Activated T-cell treated with anti-CD3 and anti-CD28 coated beads, Interleukin-2, amount 50 U/mL, for 72 hours (primary cell): Measurements from ENCODE around the gene CLDN4. TPM values are rescaled to one million over a fixed set of nuclear protein-coding genes. Genes with fewer than 3 reads are reported as not detected.
"Not testable (repeated sequence)": the region's sequence is repeated elsewhere in the genome, so short reads cannot be mapped to it uniquely, and the experiment has no call there.

Source experiments
- ATAC-seq, 2 donors: fragments of 150-1000 bp; cut with Tn5 transposase; replicated peaks in 1 of 2; 2 replicates each; pipeline ENCODE4 v1.10.0; 2021; ENCODE audit warnings: moderate library complexity in 2 of 2, mild to moderate bottlenecking in 1 of 2
- DNase-seq, 2 donors: peaks; one replicate each; pipeline ENCODE4 v3.0.0; 2021 to 2022; ENCODE audit warnings: mixed read lengths in 1 of 2
- H3K27ac Mint-ChIP-seq: one replicate; pipeline ENCODE4 v1.8.0; 2022; ENCODE audit warnings: mild to moderate bottlenecking, moderate library complexity, mixed read lengths
- H3K27me3 Mint-ChIP-seq: one replicate; pipeline ENCODE4 v1.8.0; 2022; ENCODE audit warnings: low read depth, mixed read lengths
- H3K36me3 Mint-ChIP-seq, 2 donors: one replicate each; pipeline ENCODE4 v1.8.0; 2022; ENCODE audit warnings: mixed read lengths in 2 of 2, mild to moderate bottlenecking in 1 of 2; ENCODE audit not compliant: insufficient read depth in 2 of 2
- H3K4me1 Mint-ChIP-seq: one replicate; pipeline ENCODE4 v1.8.0; 2022; ENCODE audit warnings: low read depth, mixed read lengths
- H3K4me3 Mint-ChIP-seq, 2 donors: one replicate each; pipeline ENCODE4 v1.8.0; 2022; ENCODE audit warnings: mild to moderate bottlenecking in 2 of 2, mixed read lengths in 2 of 2, moderate library complexity in 2 of 2
- H3K9me3 Mint-ChIP-seq, 2 donors: one replicate each; pipeline ENCODE4 v1.8.0; 2022; ENCODE audit warnings: mixed read lengths in 2 of 2
- total RNA-seq, 2 donors: library from RNA; stranded (reverse); gene quantifications; one replicate each; pipeline ENCODE4 v1.2.3, GENCODE V29; 2022

The CLDN4 gene
- total RNA-seq, 2 donors from 2014 or later = 0.34 to 0.53 TPM

- peaks cover 6% of the 10 kb centered on the region for H3K27me3 Mint-ChIP-seq
- DNase-seq = no peak
- peak overlapping the region in 1 of 2 donors; percentile 60 for H3K4me3 Mint-ChIP-seq
- no peaks in the 10 kb centered on the region for H3K4me1 Mint-ChIP-seq
- H3K36me3 Mint-ChIP-seq = no peaks in the 10 kb centered on the region
- no peak overlapping the region for H3K27ac Mint-ChIP-seq
- no peak for ATAC-seq
- H3K9me3 Mint-ChIP-seq = no peaks in the 10 kb centered on the region
Measured at GRCh38 chr7:73840715-73841379, 10.1 kb downstream of the CLDN4 start.

GRCh38 chr7:73841689-73842066, 10.9 kb downstream of the CLDN4 start:
- Mint-ChIP-seq H3K27ac (no peak overlapping the region), H3K9me3 (no peaks in the 10 kb centered on the region)
- DNase-seq = no peak

GRCh38 chr7:73842067-73842976, 11.5 kb downstream of the CLDN4 start, which contains the start of gene METTL27:
Gene METTL27, minus strand, starts transcription at chr7:73842516. Its CDS starts 376 bp downstream, at chr7:73842140.
- H3K4me3 Mint-ChIP-seq = peak within 1 kb of the TSS; percentile 85 to 91
- H3K9me3 Mint-ChIP-seq = no peaks in the 10 kb centered on the region
- no peaks in the 10 kb centered on the region for H3K4me1 Mint-ChIP-seq
- ATAC-seq (peak; percentile 98 to 99), DNase-seq (peak; percentile 91 to 94)
- H3K36me3 Mint-ChIP-seq = no peaks in the 10 kb centered on the region
- no peak within 1 kb of the TSS for H3K27ac Mint-ChIP-seq
- peaks cover 6% of the 10 kb centered on the region for H3K27me3 Mint-ChIP-seq

More at GRCh38 chr7:73841689-73842066, 10.9 kb downstream of the CLDN4 start:
- Mint-ChIP-seq H3K4me1 (no peaks in the 10 kb centered on the region), H3K27me3 (peaks cover 6% of the 10 kb centered on the region), H3K4me3 (peak overlapping the region; percentile 85 to 91), H3K36me3 (no peaks in the 10 kb centered on the region)
- no peak for ATAC-seq

GRCh38 chr7:73844131-73844547, 13.3 kb downstream of the CLDN4 start:
- H3K4me3 Mint-ChIP-seq = peak overlapping the region in 1 of 2 donors; percentile 19
- no peaks in the 10 kb centered on the region for H3K36me3 Mint-ChIP-seq

GRCh38 chr7:73844848-73845460, 14.2 kb downstream of the CLDN4 start:
- Mint-ChIP-seq H3K4me3 (no peak overlapping the region), H3K27ac (no peak overlapping the region), H3K9me3 (no peaks in the 10 kb centered on the region), H3K36me3 (no peaks in the 10 kb centered on the region), H3K4me1 (peaks cover 9% of the 10 kb centered on the region), H3K27me3 (peaks cover 17% of the 10 kb centered on the region)
- DNase-seq (no peak), ATAC-seq (no peak)

More at GRCh38 chr7:73844131-73844547, 13.3 kb downstream of the CLDN4 start:
- H3K27me3 Mint-ChIP-seq = peaks cover 12% of the 10 kb centered on the region
- H3K9me3 Mint-ChIP-seq = no peaks in the 10 kb centered on the region
- ATAC-seq = no peak
- no peak overlapping the region for H3K27ac Mint-ChIP-seq
- H3K4me1 Mint-ChIP-seq = peaks cover 3% of the 10 kb centered on the region
- DNase-seq = no peak

- peaks cover 17% of the 10 kb centered on the region for H3K27me3 Mint-ChIP-seq
- not testable (repeated sequence) for H3K27ac Mint-ChIP-seq, DNase-seq, ATAC-seq, H3K36me3 Mint-ChIP-seq, H3K9me3 Mint-ChIP-seq, H3K4me3 Mint-ChIP-seq
- H3K4me1 Mint-ChIP-seq = peaks cover 11% of the 10 kb centered on the region
Measured at GRCh38 chr7:73845701-73846195, 15.0 kb downstream of the CLDN4 start.

DNA sequence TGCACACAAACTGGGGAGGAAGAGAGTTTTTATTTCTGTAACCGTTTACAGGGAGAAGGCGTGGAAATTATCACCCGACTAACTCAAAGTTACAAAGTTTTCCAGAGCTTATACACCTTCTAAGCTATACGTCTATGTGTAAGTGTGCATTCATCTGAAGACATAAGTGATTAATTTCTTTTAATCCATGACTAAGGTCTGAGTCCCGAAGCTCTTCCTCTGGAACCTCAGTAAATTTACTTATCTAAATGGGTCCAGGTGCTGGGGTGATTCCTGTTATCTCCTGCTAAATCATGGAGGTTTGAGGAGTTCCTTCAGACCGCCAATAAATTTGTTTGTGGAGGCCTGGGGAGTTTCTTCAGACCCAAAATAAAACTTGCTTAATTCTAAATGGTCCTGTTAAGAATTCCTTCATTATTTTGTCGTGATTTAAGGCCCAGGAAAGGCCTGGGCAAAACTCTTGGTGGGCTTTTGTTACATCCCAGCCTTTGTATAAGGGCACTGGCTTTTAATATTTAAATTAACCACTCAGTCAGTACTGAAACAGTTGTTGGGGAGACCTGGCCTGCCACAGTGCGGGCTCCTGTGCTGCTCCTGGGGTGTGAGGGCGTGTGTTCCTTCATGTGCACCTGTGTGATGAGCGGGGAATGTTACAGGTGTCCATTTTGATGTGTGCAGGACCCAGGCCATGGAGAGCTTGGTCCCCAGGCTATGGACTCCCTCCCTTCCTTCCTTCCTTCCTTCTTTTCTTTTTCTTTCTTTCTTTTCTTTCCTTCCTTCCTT, 17.3 kb downstream of the CLDN4 start:
- Mint-ChIP-seq H3K36me3 (no peaks in the 10 kb centered on the region), H3K9me3 (no peaks in the 10 kb centered on the region), H3K27ac (no peak overlapping the region), H3K27me3 (peaks cover 17% of the 10 kb centered on the region), H3K4me1 (peaks cover 30% of the 10 kb centered on the region), H3K4me3 (no peak overlapping the region)
- ATAC-seq (no peak), DNase-seq (no peak)

DNA sequence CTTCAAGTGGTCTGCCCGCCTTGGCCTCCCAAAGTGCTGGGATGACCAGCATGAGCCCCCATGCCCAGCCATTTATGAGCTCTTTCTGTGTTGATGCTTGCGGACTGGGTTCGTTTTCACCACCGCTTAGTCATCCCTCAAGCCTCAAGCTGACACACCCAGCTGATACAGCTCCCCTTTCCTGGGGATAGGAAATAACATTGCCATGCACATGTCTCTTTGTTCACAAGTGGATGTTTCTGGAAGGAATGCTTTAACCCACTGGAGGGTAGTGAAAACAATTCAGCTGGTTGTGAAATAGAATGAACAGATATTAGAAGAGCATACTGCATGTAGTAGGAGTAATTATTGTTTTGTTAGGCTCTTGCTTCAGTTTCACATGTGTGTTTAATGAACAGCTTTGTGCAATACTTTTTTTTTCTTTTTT, 20.0 kb downstream of the CLDN4 start:
- H3K4me1 Mint-ChIP-seq = peaks cover 37% of the 10 kb centered on the region
- H3K27me3 Mint-ChIP-seq = peaks cover 33% of the 10 kb centered on the region
- ATAC-seq (no peak), DNase-seq (no peak)
- no peaks in the 10 kb centered on the region for H3K9me3 Mint-ChIP-seq
- no peak overlapping the region for H3K27ac Mint-ChIP-seq
- peak overlapping the region; percentile 18 to 47 for H3K4me3 Mint-ChIP-seq
- no peaks in the 10 kb centered on the region for H3K36me3 Mint-ChIP-seq

DNA sequence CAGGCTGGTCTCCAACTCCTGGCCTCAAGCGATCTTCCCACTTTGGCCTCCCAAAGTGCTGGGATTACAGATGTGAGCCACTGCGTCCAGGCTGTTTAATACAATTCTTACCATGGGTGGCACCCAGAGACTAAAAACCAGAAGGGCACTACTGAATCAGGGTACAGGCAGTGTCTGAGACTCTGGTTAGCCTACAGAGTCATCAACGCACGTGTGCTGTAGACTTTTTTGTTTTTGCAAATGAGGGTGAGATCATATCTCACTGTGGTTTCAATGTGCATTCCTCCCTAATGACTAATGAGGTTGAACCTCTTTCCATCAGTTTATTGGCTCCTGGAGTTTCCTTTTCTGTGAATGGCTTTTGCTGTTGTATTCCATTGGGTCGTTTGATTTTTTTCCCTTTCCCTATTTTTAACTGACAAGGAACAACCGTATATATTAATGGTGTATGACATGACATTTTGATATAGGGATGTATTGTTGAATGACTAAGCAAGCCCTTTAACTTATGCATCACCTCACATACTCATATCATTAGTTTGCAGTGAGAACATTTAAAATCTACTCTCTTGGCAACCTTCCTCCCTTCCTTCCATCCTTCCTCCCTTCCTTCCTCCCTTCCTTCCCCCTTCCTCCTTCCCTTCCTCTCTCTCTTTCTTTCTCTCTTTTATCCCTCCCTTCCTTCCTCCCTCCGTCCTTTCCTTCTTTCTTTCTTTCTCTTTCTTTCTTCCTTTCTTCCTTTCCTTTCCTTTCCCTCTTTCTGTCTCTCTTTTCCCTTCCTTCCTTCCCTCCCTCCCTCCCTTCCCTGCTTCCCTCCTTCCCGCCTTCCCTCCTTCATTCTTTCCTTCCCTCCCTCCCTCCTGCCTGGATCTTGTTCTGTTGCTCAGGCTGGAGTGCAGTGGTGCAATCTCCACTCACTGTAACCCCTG, 20.9 kb downstream of the CLDN4 start:
- peaks cover 37% of the 10 kb centered on the region for H3K27me3 Mint-ChIP-seq
- H3K4me1 Mint-ChIP-seq = peaks cover 38% of the 10 kb centered on the region
- DNase-seq = peak; percentile 53 to 59
- no peaks in the 10 kb centered on the region for H3K36me3 Mint-ChIP-seq
- peak overlapping the region; percentile 76 for H3K27ac Mint-ChIP-seq
- no peaks in the 10 kb centered on the region for H3K9me3 Mint-ChIP-seq
- peak; percentile 98 for ATAC-seq
- H3K4me3 Mint-ChIP-seq = peak overlapping the region; percentile 47 to 66

DNA sequence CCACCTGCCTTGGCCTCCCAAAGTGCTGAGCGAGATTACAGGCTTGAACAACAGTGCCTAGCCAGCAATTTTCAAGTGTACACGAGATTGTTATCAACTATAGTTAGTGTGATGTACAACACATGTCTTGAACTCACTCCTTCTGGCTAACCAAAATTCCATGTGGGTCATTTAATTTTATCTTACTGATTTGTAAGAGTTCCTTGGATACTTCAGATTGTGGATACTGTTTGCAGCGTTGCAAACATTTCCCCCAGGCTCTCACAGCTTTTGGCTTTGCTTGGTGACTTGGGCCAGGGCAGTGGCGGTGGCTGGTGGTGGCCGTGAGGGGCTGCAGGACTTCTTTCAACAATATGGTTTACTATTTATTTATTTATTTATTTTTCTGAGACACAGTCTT, 21.7 kb downstream of the CLDN4 start:
- ATAC-seq = no peak
- H3K27me3 Mint-ChIP-seq = peaks cover 44% of the 10 kb centered on the region
- DNase-seq = no peak
- H3K4me1 Mint-ChIP-seq = peaks cover 38% of the 10 kb centered on the region
- H3K9me3 Mint-ChIP-seq = no peaks in the 10 kb centered on the region
- H3K27ac Mint-ChIP-seq = no peak overlapping the region
- no peaks in the 10 kb centered on the region for H3K36me3 Mint-ChIP-seq
- no peak overlapping the region for H3K4me3 Mint-ChIP-seq

DNA sequence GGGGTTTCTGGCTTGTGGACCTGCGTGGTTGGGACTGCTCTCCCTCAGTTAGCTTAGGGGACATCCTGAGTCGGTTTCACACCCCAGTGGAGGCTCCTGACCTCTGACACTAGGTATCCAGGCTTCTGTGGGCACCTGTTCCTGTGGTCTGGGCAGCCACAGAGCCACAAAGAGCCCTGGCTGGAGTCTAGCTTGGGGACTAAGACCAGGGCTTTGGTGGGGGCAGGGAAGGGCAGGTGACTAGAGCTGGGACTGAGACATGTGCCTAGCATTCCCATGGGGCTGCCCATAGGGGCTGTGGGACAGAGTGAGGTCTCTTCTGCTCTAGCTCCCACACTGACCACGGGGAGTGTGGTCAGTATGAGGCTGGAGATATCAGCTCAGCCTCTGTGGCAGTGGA, 26.1 kb downstream of the CLDN4 start:
- Mint-ChIP-seq H3K36me3 (no peaks in the 10 kb centered on the region), H3K4me1 (peaks cover 15% of the 10 kb centered on the region), H3K4me3 (no peak overlapping the region), H3K27ac (no peak overlapping the region), H3K27me3 (peaks cover 39% of the 10 kb centered on the region), H3K9me3 (no peaks in the 10 kb centered on the region)
- no peak for ATAC-seq
- DNase-seq = no peak
